ENCODE measurements around the gene SPDYE4.
A peak's percentile ranks its signal among the peaks of the same experiment; 100 is the strongest.
"Not testable (repeated sequence)": the region's sequence is repeated elsewhere in the genome, so short reads cannot be mapped to it uniquely, and the experiment has no call there.

SPDYE4 gene, protein sequence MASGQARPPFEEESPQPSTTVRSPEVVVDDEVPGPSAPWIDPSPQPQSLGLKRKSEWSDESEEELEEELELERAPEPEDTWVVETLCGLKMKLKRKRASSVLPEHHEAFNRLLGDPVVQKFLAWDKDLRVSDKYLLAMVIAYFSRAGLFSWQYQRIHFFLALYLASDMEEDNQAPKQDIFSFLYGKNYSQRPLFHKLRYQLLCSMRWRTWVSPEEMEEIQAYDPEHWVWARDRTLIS

DNA sequence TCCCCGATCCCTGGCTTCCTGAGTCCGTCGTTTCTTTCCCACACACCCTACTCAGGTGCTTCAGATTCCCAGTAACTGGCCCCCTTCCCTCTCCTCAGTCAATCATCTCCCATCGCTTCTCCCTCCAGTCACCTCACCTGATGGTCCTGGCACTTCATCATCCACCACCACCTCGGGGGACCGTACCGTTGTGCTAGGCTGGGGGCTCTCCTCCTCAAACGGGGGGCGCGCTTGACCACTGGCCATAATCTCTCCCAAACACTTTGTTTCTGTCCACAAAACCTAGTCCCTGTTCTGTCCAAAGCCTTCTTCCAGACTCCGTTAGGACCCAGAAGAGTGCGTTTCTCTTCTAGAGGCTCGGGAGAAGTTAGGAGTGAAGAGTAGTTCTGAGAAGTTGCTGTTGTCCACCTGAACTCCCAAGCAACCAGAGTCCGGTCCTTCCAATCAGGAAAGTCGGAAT lies at the start of gene SPDYE4:
TSS of gene SPDYE4 (minus strand) at position 410 of the 460 bp plus-strand sequence. CDS start at position 246, 164 bp downstream.
- DNase-seq, result no peak

DNA sequence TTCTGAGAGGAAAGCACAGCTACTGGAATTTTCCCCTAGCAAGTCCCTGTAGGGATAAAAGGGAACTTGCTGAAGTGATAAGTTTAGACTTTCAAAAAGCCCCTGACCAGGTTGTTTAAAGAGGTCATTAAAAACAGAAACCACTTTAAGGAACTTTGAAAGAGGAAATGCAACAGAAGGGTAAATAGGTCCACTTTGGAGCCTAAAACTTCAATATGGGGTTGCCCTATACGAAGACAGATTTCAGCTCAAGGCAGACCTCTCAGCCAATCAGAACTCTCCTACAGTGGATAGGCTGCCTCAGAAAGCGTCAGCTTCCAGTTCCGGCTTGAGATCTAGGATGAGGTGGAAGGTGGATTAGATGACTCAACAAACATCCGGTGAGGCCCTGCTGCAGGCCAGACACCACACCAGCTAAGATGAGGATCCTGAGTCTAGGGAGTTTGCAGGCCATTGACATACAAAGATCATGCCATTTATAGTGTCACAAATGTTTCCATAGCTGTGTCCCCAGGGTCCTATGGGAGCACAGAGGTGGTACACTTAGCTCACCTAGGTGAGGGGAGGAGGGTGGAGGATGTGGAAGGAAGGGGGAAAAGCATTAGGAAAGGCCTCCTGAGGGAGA lies 48.7 kb upstream of the SPDYE4 start:
- no peak for DNase-seq

DNA sequence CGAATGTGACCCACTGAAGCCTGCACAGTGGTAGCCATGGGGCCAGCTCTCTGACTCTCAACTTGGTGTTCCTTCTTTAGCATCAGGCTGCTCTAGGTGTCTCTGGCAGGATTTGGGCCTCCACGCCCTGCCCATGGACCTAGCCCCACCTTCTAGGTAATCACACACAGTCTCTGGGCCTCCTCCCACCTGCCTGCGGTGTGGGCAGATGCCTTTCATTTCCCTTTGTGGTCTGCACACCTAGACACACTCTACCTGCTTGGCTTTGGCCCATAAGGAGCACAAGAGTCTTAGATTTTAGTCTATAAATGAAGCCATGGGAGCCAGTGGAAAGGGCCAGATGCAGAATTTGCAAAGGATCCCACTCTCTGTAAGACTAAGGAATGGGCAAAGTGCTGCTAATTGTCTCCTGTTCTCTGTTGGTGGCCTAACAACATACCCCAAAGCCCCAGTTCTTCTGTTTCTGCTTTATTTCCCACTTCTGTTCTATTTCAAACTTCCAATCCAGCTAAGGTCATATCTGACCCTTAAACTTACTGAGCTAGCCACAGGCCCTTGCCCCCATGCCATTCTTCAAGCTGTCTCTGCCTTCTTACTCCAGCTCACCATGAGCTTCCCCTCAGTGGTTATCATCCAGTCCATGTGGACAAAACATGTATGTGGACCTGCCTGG lies 48.0 kb upstream of the SPDYE4 start:
- DNase-seq, result no peak

DNA sequence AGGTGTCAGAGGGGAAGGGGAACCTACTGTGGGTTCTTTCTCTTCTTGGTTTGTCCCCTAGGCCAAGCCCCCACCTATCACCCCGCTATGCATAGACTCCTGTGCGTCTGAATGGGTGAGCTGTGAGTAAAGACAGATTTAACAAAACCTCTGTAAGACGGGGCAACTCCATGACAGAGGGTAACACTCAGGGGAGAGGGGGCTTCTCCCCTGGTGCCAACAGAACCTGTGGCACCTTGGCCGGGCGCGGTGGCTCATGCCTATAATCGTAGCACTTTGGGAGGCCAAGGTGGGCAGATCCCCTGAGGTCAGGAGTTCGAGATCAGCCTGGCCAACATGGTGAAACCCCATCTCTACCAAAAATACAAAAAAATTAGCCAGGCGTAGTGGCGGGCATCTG lies 47.0 kb upstream of the SPDYE4 start:
- DNase-seq, result not testable (repeated sequence)

DNA sequence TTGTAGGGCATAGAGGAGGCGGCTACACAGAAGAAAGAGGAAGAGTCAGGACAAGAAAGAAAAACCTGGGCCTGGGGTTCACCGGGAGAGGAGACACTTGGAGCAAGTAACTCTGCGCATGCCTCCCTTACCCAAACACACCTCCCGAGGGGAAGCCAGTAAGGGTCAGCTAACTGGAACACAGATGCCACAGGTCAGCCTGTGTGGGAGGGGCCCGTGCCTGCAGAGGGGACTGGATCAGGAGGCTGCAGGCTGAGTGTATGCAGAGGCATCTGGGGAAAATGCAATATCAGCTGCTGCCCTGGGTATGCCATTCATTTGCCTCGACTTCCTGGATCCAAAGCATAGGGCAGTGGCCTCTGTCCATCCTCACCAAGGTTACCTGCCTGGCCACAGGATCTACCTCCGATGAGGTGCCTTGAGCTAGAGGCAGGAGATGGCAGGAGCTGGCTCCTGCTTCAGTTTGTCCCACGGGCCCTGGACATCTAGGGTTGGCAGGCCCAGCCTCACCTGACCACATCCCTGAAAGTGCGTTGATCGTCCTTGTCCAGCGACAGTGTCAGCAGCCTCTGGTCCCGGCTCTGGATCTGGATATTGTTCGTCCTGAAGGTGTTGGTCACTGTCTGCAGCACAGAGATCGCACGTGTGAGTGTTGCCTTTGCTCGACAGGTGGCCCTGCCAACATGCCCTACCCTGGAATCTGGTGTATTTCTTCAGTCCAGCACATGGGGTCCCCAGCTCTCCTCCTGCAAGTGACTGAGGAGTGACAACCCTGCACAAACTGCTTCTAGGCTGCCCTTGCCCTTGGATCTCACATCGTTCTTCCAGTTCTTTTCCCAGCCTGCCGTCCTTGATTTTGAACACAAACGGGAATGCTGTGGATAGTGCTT lies 45.4 kb upstream of the SPDYE4 start:
- DNase-seq, result no peak

DNA sequence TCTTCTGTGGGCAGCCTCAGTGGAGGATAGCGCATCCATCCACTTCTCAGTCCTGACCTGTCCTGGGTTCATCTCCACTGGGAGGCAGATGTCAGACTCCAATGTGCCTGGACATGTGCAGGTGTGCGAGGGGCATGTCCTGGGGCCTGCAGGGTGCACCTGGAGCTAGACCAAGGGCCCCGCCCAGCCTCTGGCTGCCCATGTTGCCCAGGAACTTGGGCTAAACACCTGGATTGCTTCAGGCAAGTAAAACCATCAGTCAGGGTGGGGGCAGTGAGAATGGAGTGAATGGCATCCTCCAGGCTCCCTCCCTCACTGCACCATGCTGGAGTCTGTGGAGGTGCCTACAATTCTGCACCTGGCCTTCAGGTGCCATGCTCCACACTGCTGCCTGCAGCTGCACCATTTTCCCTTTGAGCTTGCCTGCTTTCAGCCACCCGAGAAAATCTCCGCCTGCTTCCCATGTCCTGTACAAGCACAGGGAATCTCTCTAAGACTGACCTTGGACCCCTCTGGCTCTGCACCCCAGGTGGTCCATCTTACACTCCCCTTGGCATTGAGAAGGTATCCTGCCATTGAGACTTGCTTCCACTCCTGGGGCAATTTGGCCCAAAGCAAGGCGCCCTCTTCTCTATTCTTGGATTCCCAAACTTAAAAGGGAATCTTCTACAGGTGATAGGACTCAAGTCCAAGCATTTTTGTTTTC lies 42.9 kb upstream of the SPDYE4 start:
- DNase-seq, result no peak

DNA sequence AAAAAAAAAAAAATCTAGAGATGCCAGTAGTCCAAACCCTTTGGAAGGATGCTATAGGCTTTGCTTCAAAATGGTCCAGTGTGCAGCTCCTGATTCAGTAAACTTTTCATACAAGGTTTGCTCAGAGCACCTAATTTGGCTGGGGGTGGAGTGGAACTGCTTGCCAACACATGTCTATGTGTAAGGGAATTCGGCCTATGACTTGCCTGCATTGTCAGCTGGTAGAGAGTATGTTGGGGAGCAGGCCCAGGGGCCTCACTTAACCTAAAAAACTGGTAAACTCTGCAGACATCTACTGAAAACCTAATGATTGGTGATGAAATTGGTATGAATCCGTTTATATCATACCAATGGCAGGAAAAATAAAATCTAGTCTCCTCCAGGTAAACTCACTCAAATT lies 42.3 kb upstream of the SPDYE4 start:
- DNase-seq, result no peak

DNA sequence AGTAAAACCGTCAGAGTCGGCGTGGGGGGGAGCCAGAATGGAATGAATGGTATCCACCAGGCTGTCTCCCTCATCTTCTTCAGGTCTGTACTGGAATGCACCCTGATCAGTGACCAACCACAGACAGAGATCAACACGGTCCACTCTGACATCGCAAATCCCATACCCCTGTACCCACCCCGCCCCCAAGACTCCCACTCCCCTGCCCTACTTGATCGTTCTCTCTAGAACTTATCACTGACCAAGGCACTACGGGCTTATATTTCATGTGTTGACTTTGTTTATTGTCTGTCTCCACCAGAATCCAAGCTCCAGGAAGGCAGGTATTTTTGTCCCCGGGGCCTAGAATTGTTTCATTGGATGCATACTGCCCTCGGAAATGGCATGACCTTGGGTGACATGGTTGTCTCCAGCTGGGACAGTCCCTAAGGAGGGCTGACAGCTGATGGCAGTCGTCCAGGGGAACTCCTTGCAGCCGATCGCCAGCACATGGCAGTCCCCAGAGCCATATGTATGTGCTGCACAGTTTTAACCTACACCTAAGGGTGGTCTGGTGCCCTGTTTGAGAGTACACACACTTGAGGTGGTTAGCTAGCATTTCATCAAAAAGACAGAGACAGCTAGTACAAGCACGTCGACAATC lies 41.3 kb upstream of the SPDYE4 start:
- no peak for DNase-seq

DNA sequence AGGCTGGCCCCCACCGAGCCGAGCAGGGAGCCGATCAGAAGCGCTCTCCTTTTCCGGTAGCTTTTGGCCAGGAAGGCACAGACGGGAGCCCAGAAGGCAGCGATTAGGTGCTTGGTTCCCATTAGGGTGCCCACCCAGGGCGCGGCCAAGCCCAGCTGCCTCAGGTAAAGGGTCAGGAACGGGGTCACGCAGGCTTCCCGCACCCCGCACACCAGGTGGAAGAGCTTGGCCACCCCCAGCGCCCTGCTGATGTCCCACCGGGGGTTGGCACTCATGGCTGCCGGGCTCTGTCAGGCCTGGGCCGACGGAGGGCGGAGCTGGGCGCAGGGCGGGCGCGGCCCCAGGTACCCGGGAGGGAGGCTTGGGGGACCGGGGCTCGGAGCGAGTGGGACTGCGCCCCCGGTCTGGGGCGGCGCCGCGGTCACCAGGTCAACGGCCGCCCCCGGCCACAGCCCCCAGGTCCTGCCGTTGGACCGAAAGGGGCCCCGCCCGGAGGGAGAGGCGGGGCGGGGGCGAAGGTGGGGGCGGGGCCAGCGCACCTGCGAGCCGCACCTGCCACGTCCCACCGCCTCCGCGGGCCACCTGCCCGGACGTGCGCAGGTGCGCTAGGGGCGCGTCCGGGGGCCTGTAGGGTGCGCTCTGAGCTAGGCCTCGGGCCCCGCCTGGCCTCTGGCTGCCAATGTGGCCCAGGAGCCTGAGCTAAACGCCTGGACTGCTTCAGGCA lies 40.7 kb upstream of the SPDYE4 start, which contains the start of gene MFSD6L:
TSS of gene MFSD6L (minus strand) at position 520 of the 724 bp plus-strand sequence. CDS start at position 275, 245 bp downstream.
- no peak for DNase-seq

DNA sequence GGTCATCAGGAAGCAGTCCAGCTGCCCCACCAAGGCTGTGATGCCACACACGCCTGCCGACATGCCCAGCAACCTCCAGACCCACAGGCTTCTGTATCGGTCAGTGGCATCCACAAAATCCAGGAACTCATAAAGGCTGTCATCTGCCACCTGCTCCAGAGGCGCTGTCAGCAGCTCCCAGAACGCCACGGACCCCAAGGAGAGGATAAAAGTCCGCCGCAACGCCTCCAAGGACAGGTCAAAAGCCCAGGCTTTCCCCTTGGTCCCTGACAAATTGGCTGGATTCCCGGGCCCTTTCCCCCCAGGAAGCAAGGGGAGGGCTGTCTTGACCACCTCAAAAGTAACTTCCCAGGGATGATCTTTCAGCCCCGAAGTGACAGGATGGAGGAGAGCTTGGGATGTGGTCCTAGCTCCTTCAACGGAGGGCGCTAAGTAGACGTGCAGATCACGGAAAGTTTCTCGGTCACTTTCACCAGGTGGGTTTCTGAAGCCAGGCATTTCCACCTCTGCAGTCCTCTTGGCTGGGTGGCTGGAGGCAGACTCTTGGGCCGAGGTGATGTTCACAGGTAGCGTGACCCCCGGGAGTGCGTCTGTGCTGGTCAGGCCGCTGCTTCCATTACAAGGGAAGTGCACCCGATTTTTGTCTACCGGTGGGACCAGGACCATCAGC lies 40.0 kb upstream of the SPDYE4 start:
- DNase-seq, result no peak

DNA sequence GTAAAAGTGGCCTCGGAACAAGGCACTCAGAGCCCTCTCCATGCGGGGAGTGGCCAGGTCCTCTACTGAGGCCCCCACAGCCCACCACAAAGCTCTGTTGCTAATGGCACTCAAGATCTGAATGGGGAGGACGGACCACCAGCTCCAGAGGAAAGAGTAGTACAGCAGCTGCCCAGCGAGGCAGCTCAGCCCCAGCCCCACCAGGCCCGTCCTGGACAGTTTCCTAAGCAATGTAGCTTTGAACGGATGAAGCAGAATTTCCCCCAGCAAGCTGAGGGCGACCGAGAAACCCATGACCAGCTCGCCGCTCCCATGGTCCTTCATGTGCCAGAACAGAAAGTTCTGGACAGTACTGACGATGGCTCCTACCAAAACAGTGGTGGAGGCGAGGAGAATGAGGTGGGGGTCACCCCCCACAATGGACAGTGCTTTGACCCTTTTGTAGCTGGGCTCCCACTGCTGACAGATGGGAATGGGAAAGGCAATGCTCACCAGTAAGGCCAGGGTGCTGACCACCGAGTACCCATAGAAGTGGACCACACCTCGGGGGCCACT lies 39.4 kb upstream of the SPDYE4 start:
- DNase-seq, result no peak

DNA sequence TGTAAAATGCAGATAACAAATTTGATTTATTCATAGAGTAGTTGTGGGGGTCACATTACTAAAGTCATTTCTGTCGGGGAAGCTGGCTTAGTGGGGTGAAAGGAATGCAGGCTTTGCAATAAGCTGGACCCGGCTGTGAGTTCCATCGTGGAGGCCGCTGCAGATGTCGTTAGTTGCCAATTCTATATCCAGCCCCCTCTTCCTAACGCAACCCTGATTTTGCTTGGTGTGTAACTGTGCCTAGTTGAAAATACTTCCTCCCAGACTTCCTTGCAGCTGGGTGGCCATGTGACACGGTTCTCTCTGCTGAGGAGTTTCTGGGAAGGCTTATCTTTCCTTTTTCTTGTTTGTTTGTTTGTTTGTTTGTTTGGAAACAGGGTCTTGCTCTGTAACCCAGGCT lies 36.3 kb upstream of the SPDYE4 start:
- DNase-seq, result no peak

DNA sequence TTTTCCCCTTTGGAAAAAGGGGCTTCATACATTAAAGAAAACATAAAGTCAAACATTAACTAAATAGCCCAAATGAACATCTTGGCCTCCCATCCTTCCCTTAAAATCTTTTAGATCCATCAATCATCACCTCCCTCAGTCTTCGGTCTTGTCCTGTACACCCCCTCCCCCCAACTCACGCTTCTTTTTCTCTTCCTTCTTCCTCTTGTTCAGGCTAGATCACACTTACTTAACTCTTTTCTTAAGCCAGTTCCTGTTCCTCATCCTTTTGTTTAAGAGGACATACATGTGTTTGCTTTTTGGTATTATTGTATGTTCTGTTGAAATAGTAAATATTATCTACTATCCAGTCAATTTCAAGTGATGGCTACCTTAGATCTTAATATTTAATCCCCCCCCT lies 35.3 kb upstream of the SPDYE4 start:
- DNase-seq, result no peak

DNA sequence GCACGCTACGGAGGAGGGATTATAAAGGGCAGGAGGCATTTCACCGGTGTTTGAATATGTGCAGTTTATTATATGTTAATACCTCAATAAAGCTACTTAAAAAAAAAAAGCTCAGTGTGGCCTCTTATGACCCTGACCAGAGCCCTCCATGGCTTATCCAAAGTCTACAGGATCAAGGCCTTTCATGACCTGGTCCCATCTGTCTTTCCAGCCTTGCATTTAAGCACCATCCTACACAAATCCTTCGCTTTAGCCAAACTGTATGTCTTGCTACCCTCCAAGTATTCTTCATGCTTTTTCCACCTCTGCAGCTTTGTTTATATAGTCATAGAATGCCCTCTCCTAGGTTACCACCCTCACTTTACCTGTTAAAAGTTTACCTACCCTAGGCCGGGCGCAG lies 34.3 kb upstream of the SPDYE4 start:
- DNase-seq, result no peak

DNA sequence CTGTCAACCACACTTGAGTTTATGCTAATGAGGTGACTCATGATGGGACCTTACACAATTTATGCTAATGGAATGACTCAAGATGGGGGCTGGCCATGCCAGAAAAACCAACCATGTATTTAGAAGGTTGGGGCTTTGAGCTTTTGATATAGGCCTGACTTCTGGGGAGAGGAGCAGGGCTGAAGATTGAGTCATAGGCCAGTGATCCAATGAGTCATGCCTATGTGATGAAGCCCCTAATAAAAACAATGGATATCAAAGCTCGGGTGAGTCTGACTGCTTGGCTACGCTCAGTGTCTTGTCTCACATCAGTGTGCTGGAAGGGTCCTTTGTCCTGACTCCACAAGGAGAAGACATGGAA lies 33.5 kb upstream of the SPDYE4 start:
- no peak for DNase-seq

DNA sequence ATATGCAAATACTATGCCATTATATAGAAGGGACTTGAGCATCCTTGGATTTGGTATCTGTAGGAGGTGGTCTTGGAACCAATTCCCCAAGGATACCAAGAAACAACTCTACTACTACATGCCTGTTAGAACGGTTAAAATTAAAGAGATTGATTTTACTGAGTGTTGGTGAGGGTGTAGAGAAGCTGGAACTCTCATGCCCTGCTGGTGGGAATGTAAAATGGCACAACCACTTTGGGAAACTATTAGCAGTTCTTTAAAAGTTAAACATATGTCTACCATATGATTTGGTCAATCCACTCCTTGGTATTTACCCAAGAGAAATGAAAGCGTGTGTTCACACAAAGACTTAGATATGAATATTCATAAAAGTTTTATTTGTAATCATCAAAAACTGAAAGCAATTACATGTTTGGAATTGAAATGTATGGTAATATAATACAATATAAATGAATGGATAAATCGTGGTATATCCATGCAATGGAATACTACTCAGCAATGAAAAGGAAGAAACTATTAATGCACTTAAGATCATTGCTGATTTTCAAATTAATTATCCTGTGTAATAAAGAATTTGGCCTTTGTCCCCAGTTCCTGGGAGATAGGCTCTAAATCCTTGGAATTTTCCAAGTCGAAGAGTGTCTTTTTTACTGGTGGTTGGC lies 33.0 kb upstream of the SPDYE4 start:
- DNase-seq, result no peak

DNA sequence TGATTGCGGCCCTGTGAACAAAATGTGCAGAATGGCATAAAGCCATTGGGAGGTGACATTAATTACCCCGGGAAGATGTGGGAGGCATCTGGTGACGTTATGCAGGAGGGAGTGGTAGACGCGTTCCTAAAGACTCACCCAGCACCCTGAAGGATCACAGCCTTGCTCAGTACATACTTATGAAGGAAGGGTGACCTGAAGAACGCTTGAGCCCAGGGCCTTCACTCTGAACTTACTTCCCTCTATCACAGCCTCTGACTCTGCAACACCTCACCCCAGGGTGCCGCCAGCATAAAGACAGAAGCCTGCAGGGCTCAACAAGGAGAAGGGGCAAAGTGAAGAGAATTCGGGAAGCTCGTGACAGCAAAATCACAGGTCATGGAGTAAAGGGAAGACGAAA lies 31.4 kb upstream of the SPDYE4 start:
- no peak for DNase-seq

DNA sequence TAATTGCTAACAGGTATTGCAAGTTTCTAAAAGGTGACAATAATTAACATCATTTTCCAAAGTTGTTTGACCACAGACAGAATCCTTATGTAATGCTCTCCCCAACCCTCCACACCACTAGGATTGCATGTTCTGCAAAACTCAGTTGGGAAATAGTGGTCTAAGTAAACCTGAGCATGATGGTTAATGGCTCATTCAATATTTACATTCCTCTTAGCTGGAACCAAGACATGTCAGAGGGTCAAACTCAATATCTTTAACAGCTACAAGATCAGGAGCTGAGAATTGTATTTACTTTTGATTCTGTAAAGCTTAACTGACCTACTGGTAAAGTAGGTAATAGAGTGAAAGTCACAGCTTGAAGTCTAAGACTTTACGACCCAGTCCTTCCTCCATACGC lies 30.7 kb upstream of the SPDYE4 start:
- no peak for DNase-seq

DNA sequence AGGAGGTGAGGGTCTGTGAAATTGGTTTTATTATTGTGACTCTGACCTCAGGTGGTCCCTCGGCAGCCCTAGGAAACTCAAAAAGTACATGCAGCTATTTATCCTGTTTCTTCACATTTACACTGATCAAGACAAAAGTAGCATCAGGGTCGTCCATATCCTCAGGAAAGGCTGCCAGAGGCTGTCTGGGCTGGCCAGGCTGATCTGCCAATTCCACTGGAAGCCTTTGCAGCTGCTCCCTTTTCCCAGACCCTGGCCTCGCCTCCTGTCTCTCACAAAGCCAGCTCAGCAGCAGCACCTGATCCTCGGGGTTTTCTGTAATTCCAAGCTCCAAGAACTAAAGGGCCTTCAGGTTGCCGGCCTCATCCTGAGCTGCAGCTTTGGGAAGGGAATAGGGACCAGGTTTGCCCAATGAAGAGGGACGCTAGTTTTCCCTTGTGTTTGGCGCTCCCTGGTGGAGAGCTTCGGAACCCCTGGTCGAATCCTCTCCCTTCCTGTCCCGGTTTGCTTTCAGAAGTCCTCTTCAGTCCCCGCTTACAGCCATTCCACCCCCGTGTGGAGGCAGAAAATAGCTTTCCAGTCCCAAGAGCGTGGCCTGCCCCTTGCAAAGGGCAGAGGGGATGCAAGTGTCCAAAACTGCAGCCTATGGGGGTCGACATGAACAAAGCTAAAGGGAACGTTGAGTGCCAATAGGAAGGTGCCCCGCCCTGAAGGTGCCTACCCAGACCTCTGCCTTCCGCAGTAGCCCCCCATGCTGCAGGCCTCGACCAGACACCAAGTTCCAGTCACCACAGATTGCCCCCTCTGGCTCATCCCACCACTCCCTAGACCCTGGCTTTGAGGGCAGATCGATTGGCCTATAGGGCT lies 27.4 kb upstream of the SPDYE4 start:
- DNase-seq, result peak; percentile 10
